ENCODE data around the gene KLHL4. TPM values are rescaled to one million over a fixed set of nuclear protein-coding genes. Genes with fewer than 3 reads are reported as not detected.

Gene KLHL4
- total and polyA plus RNA-seq, 10 of the 15 experiments (the other 5 are each of a cell fraction or from before 2014, with no cell fraction given): 0.03 TPM; not detected in 8

- no peak for TF ChIP-seq CUX1 (IDR thresholded peaks at IDR 0.05; ENCODE audit: insufficient replicate concordance, low read depth, low read length)
- TF ChIP-seq SMARCA5 (IDR thresholded peaks at IDR 0.05): no peak
- no peak for TF ChIP-seq CBFB (IDR thresholded peaks at IDR 0.05; ENCODE audit: low read depth)
- TF ChIP-seq KAT2A (conservative IDR thresholded peaks at IDR 0.05; ENCODE audit: control insufficient read depth, low read depth, low read length): no peak
- TF ChIP-seq TAF1 (IDR thresholded peaks at IDR 0.05; ENCODE audit: borderline replicate concordance, low read depth, low read length): no peak
- no peak for TF ChIP-seq MTA3 (IDR thresholded peaks at IDR 0.05; ENCODE audit: borderline replicate concordance, low read length)
- no peak for TF ChIP-seq IKZF1 (conservative IDR thresholded peaks at IDR 0.05)
- no peak for TF ChIP-seq BCL11A (IDR thresholded peaks at IDR 0.05; ENCODE audit: low read depth, low read length)
- no peak for TF ChIP-seq USF2 (IDR thresholded peaks at IDR 0.05; ENCODE audit: borderline replicate concordance, low read depth, low read length)
These were observed 193.0 kb downstream of the KLHL4 start (continued) for GRCh38 chrX:87710580-87710979.
